ENCODE measurements around the gene LPA. TPM values are rescaled to one million over a fixed set of nuclear protein-coding genes. Genes with fewer than 3 reads are reported as not detected.
"Not testable (repeated sequence)": the region's sequence is repeated elsewhere in the genome, so short reads cannot be mapped to it uniquely, and the experiment has no call there.

The LPA gene
- total and polyA plus RNA-seq, 2 experiments from 2014 or later = 0.52 to 1.4 TPM

DNA sequence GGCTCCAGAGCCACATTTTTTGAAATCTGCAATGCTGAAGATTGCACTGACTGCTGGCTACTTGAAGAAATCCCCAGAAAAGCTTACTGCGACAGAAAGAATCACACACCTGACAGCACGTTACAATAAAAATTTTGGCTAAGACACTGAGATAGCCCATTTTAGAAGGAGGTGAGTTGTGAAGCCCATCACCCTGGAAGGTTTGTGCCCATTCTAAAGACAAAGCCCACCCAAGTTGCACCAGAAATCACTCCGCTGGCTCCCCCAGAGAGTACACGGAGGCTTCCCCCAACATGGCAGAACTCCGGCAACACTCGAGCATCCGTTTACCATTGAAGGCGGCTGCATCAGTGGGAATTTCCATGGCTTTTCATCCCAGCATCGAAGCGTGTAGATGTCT is 29.4 kb downstream of the LPA start:
- Histone ChIP-seq H3K36me3 (replicated peaks; ENCODE audit: insufficient read depth, low read depth) (no peaks in the 10 kb centered on the region), H3K4me3 (no peak overlapping the region), H3K27ac (no peak overlapping the region), H4K20me1 (ENCODE audit: insufficient read depth, poor library complexity, severe bottlenecking) (no peaks in the 10 kb centered on the region), H3K79me2 (no peaks in the 10 kb centered on the region), H3K9me3 (ENCODE audit: low read depth) (no peaks in the 10 kb centered on the region), H3K4me2 (no peak overlapping the region), H2AFZ (no peak overlapping the region), H3K27me3 (no peaks in the 10 kb centered on the region), H3K4me1 (ENCODE audit: insufficient read depth) (no peaks in the 10 kb centered on the region), H3K9me2 (replicated peaks; ENCODE audit: insufficient read depth) (no peaks in the 10 kb centered on the region)
- TF ChIP-seq EZH2phosphoT487 (IDR thresholded peaks at IDR 0.05; ENCODE audit: low read depth, severe bottlenecking, unreplicated experiment) = no peak
- TF ChIP-seq, protein P1, sequence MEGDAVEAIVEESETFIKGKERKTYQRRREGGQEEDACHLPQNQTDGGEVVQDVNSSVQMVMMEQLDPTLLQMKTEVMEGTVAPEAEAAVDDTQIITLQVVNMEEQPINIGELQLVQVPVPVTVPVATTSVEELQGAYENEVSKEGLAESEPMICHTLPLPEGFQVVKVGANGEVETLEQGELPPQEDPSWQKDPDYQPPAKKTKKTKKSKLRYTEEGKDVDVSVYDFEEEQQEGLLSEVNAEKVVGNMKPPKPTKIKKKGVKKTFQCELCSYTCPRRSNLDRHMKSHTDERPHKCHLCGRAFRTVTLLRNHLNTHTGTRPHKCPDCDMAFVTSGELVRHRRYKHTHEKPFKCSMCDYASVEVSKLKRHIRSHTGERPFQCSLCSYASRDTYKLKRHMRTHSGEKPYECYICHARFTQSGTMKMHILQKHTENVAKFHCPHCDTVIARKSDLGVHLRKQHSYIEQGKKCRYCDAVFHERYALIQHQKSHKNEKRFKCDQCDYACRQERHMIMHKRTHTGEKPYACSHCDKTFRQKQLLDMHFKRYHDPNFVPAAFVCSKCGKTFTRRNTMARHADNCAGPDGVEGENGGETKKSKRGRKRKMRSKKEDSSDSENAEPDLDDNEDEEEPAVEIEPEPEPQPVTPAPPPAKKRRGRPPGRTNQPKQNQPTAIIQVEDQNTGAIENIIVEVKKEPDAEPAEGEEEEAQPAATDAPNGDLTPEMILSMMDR (IDR thresholded peaks at IDR 0.05; ENCODE audit: poor library complexity) = no peak
- TF ChIP-seq EZH2 (IDR thresholded peaks at IDR 0.05; ENCODE audit: borderline replicate concordance) = no peak
- no peak for DNase-seq (ENCODE audit: low spot score)
- 74% methylated on average over 8 of the region's 10 CpGs for WGBS (ENCODE audit: low lambda C conversion rate, missing lambda C conversion rate)

DNA sequence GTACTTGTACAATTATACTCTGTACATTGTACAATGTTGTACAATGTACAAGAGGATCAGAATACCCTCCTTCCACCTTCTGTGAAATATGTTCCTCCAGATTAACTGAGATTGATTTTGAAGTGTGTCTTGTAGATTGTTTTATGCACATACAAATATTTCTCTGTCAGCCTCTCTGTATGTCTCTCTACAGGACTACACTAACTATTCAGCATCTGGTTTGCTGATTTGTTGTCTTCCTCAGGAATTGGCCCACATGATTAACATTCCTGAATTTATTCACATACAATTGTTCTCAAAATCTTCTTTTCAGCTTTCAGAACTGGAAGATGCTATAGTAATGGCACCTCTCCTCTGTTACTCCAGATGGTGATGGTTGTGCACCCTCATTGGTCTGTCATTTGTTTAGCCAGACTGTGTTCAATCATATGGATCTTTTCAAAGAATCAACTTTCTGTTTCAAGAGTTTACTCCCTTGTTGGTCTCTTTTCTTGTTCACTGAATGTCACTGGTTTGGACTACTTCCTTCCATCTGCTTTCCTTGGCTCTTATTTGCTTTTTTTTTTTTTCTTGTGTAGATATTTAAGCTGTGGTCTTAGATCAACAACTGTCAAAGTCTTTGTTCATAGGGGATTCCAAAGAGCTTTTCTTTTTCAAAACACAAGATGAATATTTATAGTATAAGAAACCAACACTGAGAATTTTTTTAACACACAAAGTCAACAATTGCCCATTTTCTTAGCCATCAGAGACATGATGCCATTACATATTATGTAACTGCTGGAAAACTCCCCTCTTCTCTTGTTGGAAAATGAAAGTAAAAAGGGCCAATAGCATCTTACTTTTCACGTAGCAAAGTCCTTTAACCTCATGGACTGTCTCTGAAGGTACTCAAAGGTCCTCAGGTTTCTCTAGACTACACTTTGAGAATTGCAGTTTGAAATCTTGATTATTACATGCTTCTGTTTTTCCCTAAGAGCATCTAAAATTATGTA is 67.9 kb downstream of the LPA start:
- DNase-seq (ENCODE audit: low spot score) = no peak

DNA sequence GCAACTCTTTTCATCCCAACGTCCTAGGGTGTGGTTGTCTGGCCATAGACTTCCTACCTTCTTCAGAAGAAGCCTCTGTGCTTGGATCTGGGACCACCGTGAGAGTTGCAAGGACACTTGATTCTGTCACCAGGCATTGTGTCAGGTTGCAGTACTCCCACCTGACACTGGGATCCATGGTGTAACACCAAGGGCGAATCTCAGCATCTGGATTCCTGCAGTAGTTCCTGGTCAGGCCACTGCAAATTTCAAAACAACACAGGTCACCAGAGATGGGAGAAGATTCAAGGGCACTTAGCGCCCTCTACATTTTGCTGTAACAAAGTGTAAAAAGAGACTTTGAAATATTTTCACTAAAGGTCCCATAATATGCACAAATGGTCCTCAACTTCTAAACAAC is 68.8 kb downstream of the LPA start:
- not testable (repeated sequence) for H4K20me1 ChIP-seq (ENCODE audit: insufficient read depth, poor library complexity, severe bottlenecking); H3K27me3 ChIP-seq; DNase-seq (ENCODE audit: low spot score); H3K4me3 ChIP-seq; H3K9me2 ChIP-seq (replicated peaks; ENCODE audit: insufficient read depth); H3K27ac ChIP-seq; H3K79me2 ChIP-seq; H3K9me3 ChIP-seq (ENCODE audit: low read depth); H3K36me3 ChIP-seq (replicated peaks; ENCODE audit: insufficient read depth, low read depth); H3K4me2 ChIP-seq; H2AFZ ChIP-seq; H3K4me1 ChIP-seq (ENCODE audit: insufficient read depth)
- WGBS (ENCODE audit: low lambda C conversion rate, missing lambda C conversion rate) = 34% methylated on average over 4 of the region's 4 CpGs

More for the DNA sequence above, 67.9 kb downstream of the LPA start:
- WGBS (ENCODE audit: low lambda C conversion rate, missing lambda C conversion rate) = 33% methylated on average over 1 of the region's 1 CpG
- H3K4me1 ChIP-seq (ENCODE audit: insufficient read depth) = no peaks in the 10 kb centered on the region
- H3K9me2 ChIP-seq (replicated peaks; ENCODE audit: insufficient read depth) = no peaks in the 10 kb centered on the region
- no peak overlapping the region for H3K27ac ChIP-seq
- no peaks in the 10 kb centered on the region for H3K36me3 ChIP-seq (replicated peaks; ENCODE audit: insufficient read depth, low read depth)
- H2AFZ ChIP-seq = no peak overlapping the region
- H3K9me3 ChIP-seq (ENCODE audit: low read depth) = no peaks in the 10 kb centered on the region
- no peak overlapping the region for H3K4me3 ChIP-seq
- H3K4me2 ChIP-seq = no peak overlapping the region
- H3K79me2 ChIP-seq = no peaks in the 10 kb centered on the region
- no peaks in the 10 kb centered on the region for H4K20me1 ChIP-seq (ENCODE audit: insufficient read depth, poor library complexity, severe bottlenecking)
- no peak for TF ChIP-seq EZH2 (IDR thresholded peaks at IDR 0.05; ENCODE audit: borderline replicate concordance)
- TF ChIP-seq, protein P1 (IDR thresholded peaks at IDR 0.05; ENCODE audit: poor library complexity) = no peak
- no peak for TF ChIP-seq EZH2phosphoT487 (IDR thresholded peaks at IDR 0.05; ENCODE audit: low read depth, severe bottlenecking, unreplicated experiment)
- no peaks in the 10 kb centered on the region for H3K27me3 ChIP-seq

DNA sequence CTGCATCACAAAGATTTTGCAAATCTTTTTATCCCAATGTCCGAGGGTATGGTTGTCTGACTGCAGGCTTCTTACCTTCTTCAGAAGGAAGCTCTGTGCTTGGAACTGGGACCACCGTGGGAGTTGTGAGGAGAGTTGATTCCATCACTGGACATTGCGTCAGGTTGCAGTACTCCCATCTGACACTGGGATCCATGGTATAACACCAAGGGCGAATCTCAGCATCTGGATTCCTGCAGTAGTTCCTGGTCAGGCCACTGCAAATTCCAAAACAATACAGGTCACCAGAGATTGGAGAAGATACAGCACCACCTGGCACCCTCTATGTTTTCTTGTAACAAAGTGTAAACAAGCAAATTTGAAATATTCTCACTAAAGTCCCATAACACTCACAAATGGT is 77.7 kb downstream of the LPA start:
- Histone ChIP-seq H3K79me2 (no peaks in the 10 kb centered on the region), H2AFZ (no peak overlapping the region), H3K9me3 (ENCODE audit: low read depth) (no peaks in the 10 kb centered on the region), H4K20me1 (ENCODE audit: insufficient read depth, poor library complexity, severe bottlenecking) (no peaks in the 10 kb centered on the region), H3K36me3 (replicated peaks; ENCODE audit: insufficient read depth, low read depth) (no peaks in the 10 kb centered on the region), H3K4me2 (no peak overlapping the region), H3K27me3 (no peaks in the 10 kb centered on the region), H3K27ac (no peak overlapping the region), H3K9me2 (replicated peaks; ENCODE audit: insufficient read depth) (no peaks in the 10 kb centered on the region), H3K4me3 (no peak overlapping the region), H3K4me1 (ENCODE audit: insufficient read depth) (no peaks in the 10 kb centered on the region)
- DNase-seq (ENCODE audit: low spot score) = no peak
- no peak for TF ChIP-seq EZH2phosphoT487 (IDR thresholded peaks at IDR 0.05; ENCODE audit: low read depth, severe bottlenecking, unreplicated experiment)
- no peak for TF ChIP-seq EZH2 (IDR thresholded peaks at IDR 0.05; ENCODE audit: borderline replicate concordance)
- TF ChIP-seq, protein P1 (IDR thresholded peaks at IDR 0.05; ENCODE audit: poor library complexity) = no peak
- 65% methylated on average over 4 of the region's 4 CpGs for WGBS (ENCODE audit: low lambda C conversion rate, missing lambda C conversion rate)

Data from hepatocyte (in vitro differentiated cells).